OCI-LY7 (cell line): ENCODE data around the gene AVL9.

Source experiments
- EZH2phosphoT487 ChIP-seq: fragments of 200-600 bp; sonication (generic); IDR thresholded peaks from 2 replicates; pipeline ENCODE4 v1.6.1; 2018; ENCODE audit warnings: low read depth, borderline replicate concordance, mild to moderate bottlenecking, mixed run types, antibody characterized with exemption, low read length, moderate library complexity, mixed read lengths
- TF ChIP-seq, protein P1 (sequence below): fragments of 200-600 bp; sonication (generic); conservative IDR thresholded peaks from 2 replicates; pipeline ENCODE4 v1.5.1; 2014; ENCODE audit warnings: mild to moderate bottlenecking, antibody characterized with exemption, low read length, moderate library complexity, mixed read lengths

DNA sequence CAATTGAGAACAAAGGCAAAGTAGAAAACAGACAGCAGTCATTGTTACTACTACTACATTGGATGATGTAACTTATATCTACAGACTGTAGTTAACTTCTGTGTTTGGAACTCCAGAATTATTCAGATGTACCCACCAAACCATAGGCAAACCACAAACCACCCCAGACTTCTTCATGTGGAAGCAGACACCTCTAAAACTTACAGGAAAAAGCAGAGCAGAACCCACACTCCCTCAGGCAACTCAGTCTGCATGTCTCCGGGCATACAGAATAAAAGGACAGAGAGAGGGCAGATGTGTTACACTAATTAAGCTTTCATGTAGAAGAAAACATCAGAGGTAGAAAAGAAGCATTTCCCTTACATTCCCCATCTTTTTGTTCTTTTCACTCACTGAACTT lies 14.1 kb upstream of the AVL9 start:
- TF ChIP-seq, protein P1, sequence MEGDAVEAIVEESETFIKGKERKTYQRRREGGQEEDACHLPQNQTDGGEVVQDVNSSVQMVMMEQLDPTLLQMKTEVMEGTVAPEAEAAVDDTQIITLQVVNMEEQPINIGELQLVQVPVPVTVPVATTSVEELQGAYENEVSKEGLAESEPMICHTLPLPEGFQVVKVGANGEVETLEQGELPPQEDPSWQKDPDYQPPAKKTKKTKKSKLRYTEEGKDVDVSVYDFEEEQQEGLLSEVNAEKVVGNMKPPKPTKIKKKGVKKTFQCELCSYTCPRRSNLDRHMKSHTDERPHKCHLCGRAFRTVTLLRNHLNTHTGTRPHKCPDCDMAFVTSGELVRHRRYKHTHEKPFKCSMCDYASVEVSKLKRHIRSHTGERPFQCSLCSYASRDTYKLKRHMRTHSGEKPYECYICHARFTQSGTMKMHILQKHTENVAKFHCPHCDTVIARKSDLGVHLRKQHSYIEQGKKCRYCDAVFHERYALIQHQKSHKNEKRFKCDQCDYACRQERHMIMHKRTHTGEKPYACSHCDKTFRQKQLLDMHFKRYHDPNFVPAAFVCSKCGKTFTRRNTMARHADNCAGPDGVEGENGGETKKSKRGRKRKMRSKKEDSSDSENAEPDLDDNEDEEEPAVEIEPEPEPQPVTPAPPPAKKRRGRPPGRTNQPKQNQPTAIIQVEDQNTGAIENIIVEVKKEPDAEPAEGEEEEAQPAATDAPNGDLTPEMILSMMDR = no peak
- TF ChIP-seq EZH2phosphoT487 = no peak
